Breast epithelium (tissue), 4 donors: ENCODE measurements around the gene CNBD2. TPM values are rescaled to one million over a fixed set of nuclear protein-coding genes. Genes with fewer than 3 reads are reported as not detected.
A peak's percentile ranks its signal among the peaks of the same experiment; 100 is the strongest.
"Not testable (repeated sequence)": the region's sequence is repeated elsewhere in the genome, so short reads cannot be mapped to it uniquely, and the experiment has no call there.

ENCODE experiments used
- DNase-seq, 2 donors: peaks; one replicate each; pipeline ENCODE4 v3.0.0-alpha.2; 2019; ENCODE audit warnings: low spot score in 2 of 2
- H3K27ac ChIP-seq, 2 donors: fragments of 200-600 bp; sonication (generic) in 1 of 2; one replicate each; pipeline ENCODE4 v1.5.1; 2016 to 2019; ENCODE audit warnings: mild to moderate bottlenecking in 1 of 2
- H3K27me3 ChIP-seq, 2 donors: fragments of 200-600 bp; sonication (generic) in 1 of 2; one replicate each; pipeline versions ENCODE4 v1.5.1 to v1.6.0; 2017 to 2019; ENCODE audit warnings: control low read depth in 1 of 2, mild to moderate bottlenecking in 1 of 2
- H3K36me3 ChIP-seq: fragments of 200-600 bp; one replicate; pipeline ENCODE4 v1.5.1; 2019
- H3K4me1 ChIP-seq, 2 donors: fragments of 200-600 bp; sonication (generic); one replicate each; pipeline ENCODE4 v1.5.1; 2016 to 2019; ENCODE audit warnings: control low read depth in 1 of 2
- H3K4me3 ChIP-seq, 3 donors: fragments of 200-600 bp; sonication (generic); 1 replicate in 2 of 3; 2 replicates in 1 of 3; pipeline ENCODE4 v1.5.1; 2016 to 2019; ENCODE audit warnings: mild to moderate bottlenecking in 3 of 3, moderate library complexity in 2 of 3
- H3K9me3 ChIP-seq, 2 donors: fragments of 200-600 bp; sonication (generic) in 1 of 2; one replicate each; pipeline ENCODE4 v1.5.1; 2016 to 2019; ENCODE audit warnings: control low read depth in 1 of 2
- CTCF ChIP-seq, 3 donors: fragments of 450-650 bp; IDR thresholded peaks; one replicate each; pipeline ENCODE4 v1.5.1; 2016 to 2017; ENCODE audit warnings: antibody characterized with exemption in 3 of 3, mild to moderate bottlenecking in 3 of 3, moderate library complexity in 3 of 3
- POLR2A ChIP-seq: fragments of 450-650 bp; IDR thresholded peaks from one replicate; pipeline ENCODE4 v1.6.1; 2016; ENCODE audit warnings: antibody characterized with exemption, mild to moderate bottlenecking, moderate library complexity
- POLR2AphosphoS5 ChIP-seq, 3 donors: sonication (generic); formaldehyde crosslinking; IDR thresholded peaks; one replicate each; pipeline ENCODE4 v1.6.1; 2017; ENCODE audit warnings: antibody characterized with exemption in 3 of 3
- intact Hi-C: fragments of 100-400 bp; cut with DNase I; formaldehyde crosslinking; loops from one replicate; pipeline ENCODE4 v1.15.1; 2023; ENCODE audit warnings: low total_unique reads
- total RNA-seq, 3 donors: library from RNA; depleted of rRNA; stranded (reverse); fragments of >200 nt; gene quantifications; one replicate each; pipeline ENCODE4 v1.1.0, GENCODE V29; 2016

CNBD2 gene
- total RNA-seq, 3 donors from 2014 or later: 2.2 to 6.7 (median 2.3) TPM

DNA sequence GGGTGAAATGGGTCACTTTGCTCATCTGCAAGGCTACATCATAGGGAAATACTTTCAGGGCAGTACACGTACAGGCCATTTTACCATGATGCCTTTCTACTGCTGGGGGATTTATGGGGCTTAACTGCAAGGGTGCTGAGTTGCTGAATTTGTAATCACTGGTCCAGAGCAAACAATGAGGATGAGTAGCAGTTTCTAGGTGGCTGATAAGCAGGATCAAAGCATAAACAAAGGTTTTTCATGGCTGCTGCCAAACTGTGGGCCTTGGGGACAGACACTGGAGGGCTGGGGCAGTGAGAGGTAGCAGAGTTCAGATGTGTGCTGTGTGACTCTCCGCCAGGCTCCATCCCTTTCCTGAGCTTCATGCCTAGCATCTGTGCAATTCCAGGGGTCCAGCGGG, 68.3 kb downstream of the CNBD2 start:
- intact Hi-C loops: no loop called here
- Histone ChIP-seq H3K4me3 (no peak overlapping the region), H3K9me3 (no peaks in the 10 kb centered on the region), H3K4me1 (no peaks in the 10 kb centered on the region), H3K27me3 (no peaks in the 10 kb centered on the region), H3K27ac (no peak overlapping the region), H3K36me3 (no peaks in the 10 kb centered on the region)
- DNase-seq: no peak
- TF ChIP-seq POLR2AphosphoS5 (IDR thresholded peaks at IDR 0.05) (no peak), CTCF (IDR thresholded peaks at IDR 0.05) (no peak), POLR2A (no peak)

GRCh38 chr20:36040571-36040970, 72.2 kb downstream of the CNBD2 start:
- intact Hi-C loops: no loop called here
- TF ChIP-seq CTCF (IDR thresholded peaks at IDR 0.05): no peak
- no peak for TF ChIP-seq POLR2AphosphoS5 (IDR thresholded peaks at IDR 0.05)
- TF ChIP-seq POLR2A: no peak
- Histone ChIP-seq H3K36me3 (no peaks in the 10 kb centered on the region), H3K27me3 (no peaks in the 10 kb centered on the region), H3K9me3 (no peaks in the 10 kb centered on the region), H3K4me3 (no peak overlapping the region), H3K27ac (no peak overlapping the region), H3K4me1 (no peaks in the 10 kb centered on the region)
- DNase-seq: no peak

DNA sequence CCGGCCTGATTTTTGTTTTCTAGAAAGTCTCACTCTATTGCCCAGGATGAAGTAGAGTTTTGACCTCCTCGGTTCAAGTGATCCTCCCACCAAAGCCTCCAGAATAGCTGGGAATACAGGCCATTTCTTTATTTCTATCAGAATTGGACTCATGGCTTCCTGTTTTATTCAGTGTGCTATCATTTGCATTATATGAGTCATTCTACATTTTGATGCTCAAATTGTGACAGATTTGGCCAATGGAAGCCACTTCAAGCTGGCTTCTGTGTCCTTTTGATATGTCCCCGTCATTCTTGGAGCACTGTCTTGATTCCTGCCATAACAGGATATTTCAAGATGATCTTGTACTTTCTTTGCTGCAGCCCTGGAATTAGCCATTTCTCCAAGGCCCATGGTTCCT, 75.1 kb downstream of the CNBD2 start:
- Histone ChIP-seq H3K27ac (no peak overlapping the region), H3K4me3 (no peak overlapping the region), H3K27me3 (no peaks in the 10 kb centered on the region), H3K36me3 (no peaks in the 10 kb centered on the region), H3K9me3 (no peaks in the 10 kb centered on the region), H3K4me1 (no peaks in the 10 kb centered on the region)
- DNase-seq: no peak
- intact Hi-C loops: no loop called here
- no peak for TF ChIP-seq CTCF (IDR thresholded peaks at IDR 0.05)
- TF ChIP-seq POLR2A: no peak
- TF ChIP-seq POLR2AphosphoS5 (IDR thresholded peaks at IDR 0.05): no peak

DNA sequence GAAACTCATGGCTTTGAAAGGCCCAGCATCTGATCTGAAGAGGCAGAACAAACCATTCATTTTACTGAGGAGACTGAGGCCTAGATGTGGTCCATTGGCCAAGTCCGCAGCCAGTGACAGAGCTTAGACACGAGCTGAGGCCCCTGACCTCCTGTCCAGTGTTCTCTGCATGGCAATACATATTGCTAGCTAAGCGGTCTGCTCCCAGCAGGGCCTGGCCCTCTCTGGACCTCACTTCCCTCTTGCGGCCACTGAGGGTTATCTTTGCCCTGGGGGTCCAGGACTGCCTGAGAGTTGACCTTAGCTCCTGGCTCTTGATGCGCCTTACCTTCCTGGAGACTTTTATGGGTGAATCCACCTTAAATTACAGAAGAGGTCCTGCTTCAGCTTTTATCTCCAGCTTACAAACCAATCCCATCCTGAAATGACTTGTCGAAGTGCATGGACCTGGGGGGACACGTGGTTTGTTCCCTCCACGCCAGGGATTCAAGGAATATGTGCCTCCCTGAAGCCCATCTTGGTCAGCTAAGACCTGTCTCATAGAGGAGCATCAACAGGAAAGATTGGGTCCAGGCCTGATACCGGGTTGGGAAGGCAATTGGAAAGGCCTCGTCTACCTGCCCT, 75.6 kb downstream of the CNBD2 start:
- Histone ChIP-seq H3K9me3 (no peaks in the 10 kb centered on the region), H3K4me3 (no peak overlapping the region), H3K27ac (no peak overlapping the region), H3K27me3 (no peaks in the 10 kb centered on the region), H3K4me1 (no peaks in the 10 kb centered on the region), H3K36me3 (no peaks in the 10 kb centered on the region)
- DNase-seq: no peak
- TF ChIP-seq POLR2AphosphoS5 (IDR thresholded peaks at IDR 0.05) (no peak), POLR2A (no peak), CTCF (IDR thresholded peaks at IDR 0.05) (no peak)
- intact Hi-C loops: no loop called here

DNA sequence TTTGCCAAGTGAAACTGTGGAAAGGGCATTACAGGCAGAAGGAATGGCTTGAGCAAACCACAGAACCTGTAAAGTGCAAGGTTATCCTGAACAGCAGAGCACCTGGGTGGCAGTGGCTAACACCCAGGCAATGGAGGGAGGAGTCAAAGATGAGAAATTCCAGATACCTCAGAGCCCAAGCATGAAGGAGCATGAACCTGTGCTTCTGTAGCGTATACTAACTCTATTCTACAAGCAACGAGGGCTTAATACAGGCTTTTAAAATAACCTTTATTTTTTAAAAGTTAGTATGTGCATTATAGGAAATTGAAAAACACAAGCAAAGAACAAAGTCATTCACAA, 77.0 kb downstream of the CNBD2 start:
- DNase-seq: no peak
- Histone ChIP-seq H3K4me3 (no peak overlapping the region), H3K27ac (no peak overlapping the region), H3K9me3 (no peaks in the 10 kb centered on the region), H3K36me3 (no peaks in the 10 kb centered on the region), H3K27me3 (no peaks in the 10 kb centered on the region), H3K4me1 (no peaks in the 10 kb centered on the region)
- TF ChIP-seq CTCF (IDR thresholded peaks at IDR 0.05) (no peak), POLR2AphosphoS5 (IDR thresholded peaks at IDR 0.05) (no peak), POLR2A (no peak)
- intact Hi-C loops: no loop called here

GRCh38 chr20:36046073-36046798, 77.8 kb downstream of the CNBD2 start:
- H3K4me1 ChIP-seq, intact Hi-C loops, H3K4me3 ChIP-seq, DNase-seq, H3K27ac ChIP-seq, H3K36me3 ChIP-seq, H3K9me3 ChIP-seq, H3K27me3 ChIP-seq: not testable (repeated sequence)

- H3K27me3 ChIP-seq, DNase-seq, H3K4me1 ChIP-seq, intact Hi-C loops, H3K36me3 ChIP-seq, H3K9me3 ChIP-seq: not testable (repeated sequence)
- H3K27ac ChIP-seq: peak overlapping the region in 1 of 2 donors; percentile 43
- H3K4me3 ChIP-seq: peak overlapping the region; percentile 86 to 95 (median 89)
Observed at GRCh38 chr20:36049408-36049807, 81.0 kb downstream of the CNBD2 start.
